HG03064 (cell line): ENCODE results near the gene SCGB2A2.

Source experiments
- ATAC-seq: cut with Tn5 transposase; IDR thresholded peaks from one replicate; pipeline ENCODE4 v1.9.1; 2021; ENCODE audit warnings: low read depth; ENCODE audit not compliant: unreplicated experiment

The SCGB2A2 gene

DNA sequence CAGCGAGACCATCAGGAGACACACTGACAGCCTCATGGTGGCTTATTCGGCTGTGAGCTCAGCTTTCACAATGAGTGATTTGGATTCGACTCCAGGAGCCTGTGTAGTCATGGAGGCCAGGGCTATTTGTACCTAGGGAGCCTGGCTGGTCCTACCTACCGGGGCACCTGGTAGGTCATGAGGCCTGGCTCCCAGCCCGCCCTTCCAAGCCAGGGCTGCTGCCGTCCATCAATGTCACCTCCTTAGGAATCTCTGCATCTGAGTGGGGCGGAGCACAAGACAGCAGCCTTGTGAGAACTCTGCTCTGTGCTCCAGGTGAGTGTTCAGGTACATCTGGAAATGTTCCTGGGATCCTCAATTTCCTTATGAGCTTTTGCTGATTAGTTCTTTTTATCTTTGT lies 29.0 kb downstream of the SCGB2A2 start, which contains the start of gene SCGB1D4:
Gene SCGB1D4, minus strand, starts transcription at position 101 of the 400 bp plus-strand sequence. Its CDS starts 65 bp downstream, at position 36.
- ATAC-seq: no peak

DNA sequence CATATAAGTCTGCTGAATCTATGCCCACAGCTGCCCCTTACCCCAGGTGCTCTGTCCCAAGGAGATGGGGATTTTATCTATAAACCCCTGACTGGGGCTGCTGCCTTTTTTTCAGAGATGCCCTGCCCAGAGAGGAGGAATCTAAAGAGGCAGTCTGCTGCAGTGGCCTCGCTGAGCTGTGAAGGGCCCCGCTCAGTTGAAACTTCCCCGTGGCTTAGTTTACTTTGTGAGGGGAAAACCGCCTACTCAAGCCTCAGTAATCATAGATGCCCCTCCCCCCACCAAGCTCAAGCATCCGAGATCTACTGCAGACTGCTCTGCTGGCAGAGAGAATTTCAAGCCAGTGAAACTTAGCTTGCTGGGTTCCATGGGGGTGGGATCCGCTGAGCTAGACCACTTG lies 36.3 kb downstream of the SCGB2A2 start:
- ATAC-seq: no peak

DNA sequence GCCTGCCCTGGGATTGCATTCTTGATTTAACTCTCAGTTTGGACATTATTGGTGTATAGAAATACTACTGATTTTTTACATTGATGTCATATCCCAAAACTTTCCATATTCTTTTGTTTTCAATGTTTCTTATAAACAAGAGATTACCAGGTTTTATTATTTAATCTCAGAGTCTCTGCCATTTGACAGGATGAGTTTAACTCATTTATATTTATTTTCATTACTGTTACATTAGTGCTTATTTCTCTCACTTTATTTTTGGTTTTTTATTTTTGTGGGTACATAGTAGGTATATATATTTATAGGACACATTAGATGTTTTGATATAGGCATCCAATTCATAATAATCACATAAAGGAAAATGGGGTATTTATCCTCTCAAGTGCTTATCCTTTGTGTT lies 38.0 kb downstream of the SCGB2A2 start:
- no peak for ATAC-seq

DNA sequence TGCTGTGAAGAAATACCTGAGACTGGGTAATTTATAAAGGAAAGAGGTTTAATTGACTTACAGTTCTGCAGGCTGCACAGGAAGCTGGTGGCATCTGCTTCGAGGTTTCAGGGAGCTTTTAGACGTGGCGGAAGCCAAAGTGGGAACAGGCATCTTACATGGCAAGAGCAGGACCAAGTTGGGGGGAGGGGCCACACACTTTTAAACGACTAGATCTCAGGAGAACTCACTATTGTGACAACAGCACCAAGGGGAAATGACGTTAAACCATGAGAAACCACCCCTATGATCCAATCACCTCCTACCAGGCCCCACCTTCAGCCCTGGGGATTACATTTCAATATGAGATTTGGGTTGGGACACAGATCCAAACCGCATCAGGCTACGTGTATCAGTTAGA lies 40.0 kb downstream of the SCGB2A2 start:
- no peak for ATAC-seq

DNA sequence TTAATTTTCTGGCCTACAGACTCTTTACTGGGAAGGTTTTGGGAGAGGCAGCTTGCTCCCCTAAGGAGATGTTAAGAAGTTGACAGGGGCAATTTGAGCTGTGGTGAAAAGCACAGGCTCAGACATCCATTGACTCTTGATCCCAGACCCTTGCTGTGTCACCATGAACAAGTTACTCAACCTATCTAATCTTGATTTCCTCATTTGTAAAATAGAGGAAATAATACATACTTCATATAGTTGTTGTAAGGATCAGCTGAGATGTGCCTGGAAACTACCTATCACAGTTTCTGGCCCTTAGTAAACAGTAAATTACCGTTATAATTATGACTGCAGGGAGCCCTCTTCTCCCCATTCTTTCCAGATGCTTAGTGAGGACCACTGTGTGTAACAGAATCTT lies 45.5 kb downstream of the SCGB2A2 start:
- ATAC-seq: no peak

DNA sequence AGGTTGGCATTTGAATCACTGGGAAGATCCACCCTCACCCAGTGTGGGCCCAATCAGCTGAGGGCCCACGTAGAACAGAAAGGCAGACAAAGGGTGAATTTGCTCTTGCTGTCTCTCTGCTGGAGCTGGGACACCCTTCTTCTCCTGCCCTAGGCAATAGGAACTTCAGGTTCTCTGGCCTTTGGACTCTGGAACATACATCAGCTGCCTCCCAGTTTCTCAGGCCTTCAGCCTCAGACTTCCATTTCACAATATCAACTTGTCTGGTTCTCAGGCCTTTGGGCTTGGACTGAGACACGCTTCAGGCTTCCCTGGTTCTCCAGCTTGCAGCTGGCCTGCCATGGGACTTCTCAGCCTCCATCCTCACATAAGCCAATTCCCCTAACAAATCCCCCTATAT lies 52.6 kb downstream of the SCGB2A2 start:
- ATAC-seq: no peak
